HCT116 (cell line): ENCODE data around the gene OR52I2. TPM values are rescaled to one million over a fixed set of nuclear protein-coding genes. Genes with fewer than 3 reads are reported as not detected.

Experiments
- ATAC-seq: fragments of 200-7000 bp; cut with Tn5 transposase; 2 replicates; pipeline ENCODE4 v1.9.1; 2020; ENCODE audit warnings: mild to moderate bottlenecking, moderate library complexity
- BruUV-seq: library from RNA; stranded (reverse); fragments of 400-500 nt; replicated peaks from 2 replicates; lab custom pipeline; 2021; lab: Mats Ljungman, UMichigan
- CTCF ChIA-PET: fragments of 300-600 bp; sonication (Branson Sonifier 250); formaldehyde crosslinking; loops from one replicate; lab custom pipeline; 2021; ENCODE audit warnings: antibody characterized with exemption; lab: Charles Lee
- POLR2A ChIA-PET: fragments of 300-600, 350-600 bp; sonication (Branson Sonifier 250); formaldehyde crosslinking; loops from one replicate; lab custom pipeline; 2021; ENCODE audit warnings: antibody characterized with exemption; lab: Charles Lee
- RAD21 ChIA-PET, 2 experiments: fragments of 300-600 bp; sonication (Branson Sonifier 250); formaldehyde crosslinking; loops; one replicate each; lab custom pipeline; 2023; ENCODE audit warnings: low total read pairs in 2 of 2; ENCODE audit not compliant: uncharacterized antibody in 2 of 2, unreplicated experiment in 2 of 2, low non-redundant PET in 1 of 2; lab: Charles Lee
- DNase-seq: peaks from one replicate; pipeline ENCODE4 v3.0.0-alpha.2; 2010; ENCODE audit warnings: low read depth, low spot score
- H2AFZ ChIP-seq: fragments of 200-600 bp; shearing (Covaris generic), sonication (generic); 2 replicates; pipeline ENCODE4 v1.6.1; 2017; ENCODE audit warnings: low read depth, mixed run types, mixed read lengths, antibody characterized with exemption, low read length; ENCODE audit not compliant: poor library complexity, severe bottlenecking
- H3K27ac ChIP-seq: 2 replicates; pipeline ENCODE4 v1.5.1; 2012; ENCODE audit warnings: low read depth, low read length
- H3K27me3 ChIP-seq: fragments of 200-600 bp; sonication (generic); 2 replicates; pipeline ENCODE4 v1.6.1; 2016; ENCODE audit warnings: mixed run types, low read length, mixed read lengths; ENCODE audit not compliant: insufficient read depth
- H3K36me3 ChIP-seq, 2 experiments: fragments of 200-500 bp in 1 of 2; fragments of 200-600 bp in 1 of 2; sonication (Bioruptor generic) in 1 of 2; sonication (generic) in 1 of 2; 2 replicates each; pipeline versions ENCODE4 v1.5.1 to v1.6.1; 2014 to 2016; ENCODE audit warnings: low read length in 2 of 2, inconsistent platforms in 1 of 2, mixed read lengths in 1 of 2, mixed run types in 1 of 2; ENCODE audit not compliant: insufficient read depth in 2 of 2, control insufficient read depth in 1 of 2
- H3K4me1 ChIP-seq, 2 experiments: fragments of 200-600 bp in 1 of 2; sonication (generic) in 1 of 2; 2 replicates each; pipeline versions ENCODE4 v1.5.1 to v1.6.1; 2012 to 2017; ENCODE audit warnings: low read length in 2 of 2, inconsistent platforms in 1 of 2, mild to moderate bottlenecking in 1 of 2, mixed read lengths in 1 of 2, mixed run types in 1 of 2, moderate library complexity in 1 of 2; ENCODE audit not compliant: insufficient read depth in 2 of 2, control insufficient read depth in 1 of 2
- H3K4me2 ChIP-seq: fragments of 200-600 bp; sonication (generic); 2 replicates; pipeline ENCODE4 v1.6.1; 2017; ENCODE audit warnings: mixed run types, low read length, mixed read lengths
- H3K4me3 ChIP-seq, 2 experiments: fragments of 200-600 bp in 1 of 2; sonication (generic) in 1 of 2; replicated peaks in 1 of 2; 2 replicates each; pipeline ENCODE4 v1.5.1; 2011 to 2016; ENCODE audit warnings: low read length in 2 of 2, control low read depth in 1 of 2, low read depth in 1 of 2, mild to moderate bottlenecking in 1 of 2, mixed read lengths in 1 of 2, mixed run types in 1 of 2
- H3K79me2 ChIP-seq: fragments of 200-600 bp; sonication (generic); 2 replicates; pipeline ENCODE4 v1.6.1; 2017; ENCODE audit warnings: mild to moderate bottlenecking, mixed run types, low read length, moderate library complexity, mixed read lengths; ENCODE audit not compliant: insufficient read depth
- H3K9ac ChIP-seq: fragments of 200-600 bp; sonication (generic); 2 replicates; pipeline ENCODE4 v1.6.1; 2016; ENCODE audit warnings: low read length, mixed read lengths
- H3K9me2 ChIP-seq: fragments of 200-600 bp; sonication (generic), shearing (Covaris generic); 2 replicates; pipeline ENCODE4 v1.6.1; 2017; ENCODE audit warnings: mixed run types, mild to moderate bottlenecking, moderate library complexity; ENCODE audit not compliant: insufficient read depth
- H3K9me3 ChIP-seq, 2 experiments: fragments of 200-500 bp in 1 of 2; fragments of 200-600 bp in 1 of 2; sonication (Bioruptor generic) in 1 of 2; sonication (generic) in 1 of 2; 2 replicates each; pipeline ENCODE4 v1.6.1; 2014 to 2017; ENCODE audit warnings: low read length in 2 of 2, mixed read lengths in 2 of 2, inconsistent platforms in 1 of 2, low read depth in 1 of 2, mild to moderate bottlenecking in 1 of 2, mixed run types in 1 of 2, moderate library complexity in 1 of 2; ENCODE audit not compliant: control insufficient read depth in 1 of 2, insufficient read depth in 1 of 2
- H4K20me1 ChIP-seq: fragments of 200-600 bp; sonication (generic), shearing (Covaris generic); 2 replicates; pipeline ENCODE4 v1.6.1; 2017; ENCODE audit warnings: mixed run types, mild to moderate bottlenecking, moderate library complexity; ENCODE audit not compliant: insufficient read depth
- CBX3 ChIP-seq: IDR thresholded peaks from 2 replicates; pipeline ENCODE4 v1.6.1; 2012; ENCODE audit warnings: low read depth
- CEBPB ChIP-seq: IDR thresholded peaks from 2 replicates; pipeline ENCODE4 v1.6.1; 2012; ENCODE audit warnings: low read depth
- EGR1 ChIP-seq: IDR thresholded peaks from 2 replicates; pipeline ENCODE4 v1.6.1; 2012; ENCODE audit warnings: low read depth
- ELF1 ChIP-seq: IDR thresholded peaks from 2 replicates; pipeline ENCODE4 v1.6.1; 2012; ENCODE audit warnings: low read depth, borderline replicate concordance
- EZH2 ChIP-seq: fragments of 200-600 bp; sonication (generic); IDR thresholded peaks from 2 replicates; pipeline ENCODE4 v1.6.1; 2017; ENCODE audit warnings: antibody characterized with exemption, mixed run types
- EZH2phosphoT487 ChIP-seq: fragments of 200-600 bp; IDR thresholded peaks from 2 replicates; pipeline ENCODE4 v1.6.1; 2018; ENCODE audit warnings: antibody characterized with exemption, borderline replicate concordance
- FOSL1 ChIP-seq: IDR thresholded peaks from 2 replicates; pipeline ENCODE4 v1.6.1; 2012; ENCODE audit warnings: low read depth
- JUND ChIP-seq: IDR thresholded peaks from 2 replicates; pipeline ENCODE4 v1.6.1; 2012
- POLR2A ChIP-seq: IDR thresholded peaks from 2 replicates; pipeline ENCODE4 v1.7.0; 2011; ENCODE audit warnings: borderline replicate concordance; ENCODE audit not compliant: insufficient read depth, insufficient read length; ENCODE audit errors: extremely low read depth
- RAD21 ChIP-seq: IDR thresholded peaks from 2 replicates; pipeline ENCODE4 v1.6.1; 2012; ENCODE audit warnings: low read depth, mild to moderate bottlenecking
- SIN3A ChIP-seq: IDR thresholded peaks from 2 replicates; pipeline ENCODE4 v1.6.1; 2012; ENCODE audit warnings: low read depth
- SP1 ChIP-seq: IDR thresholded peaks from 2 replicates; pipeline ENCODE4 v1.6.1; 2012; ENCODE audit warnings: low read depth
- SRF ChIP-seq: IDR thresholded peaks from 2 replicates; pipeline ENCODE4 v1.6.1; 2012; ENCODE audit warnings: low read depth
- TCF7L2 ChIP-seq: IDR thresholded peaks from 2 replicates; pipeline ENCODE4 v1.7.0; 2011; ENCODE audit warnings: borderline replicate concordance, inconsistent platforms; ENCODE audit not compliant: insufficient read depth, insufficient read length; ENCODE audit errors: extremely low read depth
- YY1 ChIP-seq: IDR thresholded peaks from 2 replicates; pipeline ENCODE4 v1.6.1; 2011; ENCODE audit warnings: low read length, low read depth, moderate library complexity, mild to moderate bottlenecking; ENCODE audit not compliant: insufficient replicate concordance; ENCODE audit errors: extremely low read depth
- ZFX ChIP-seq: fragments of 450-650 bp; IDR thresholded peaks from 2 replicates; pipeline ENCODE4 v1.6.1; 2017
- ZNF274 ChIP-seq: fragments of 200-500 bp; sonication (Bioruptor generic); IDR thresholded peaks from 2 replicates; pipeline ENCODE4 v1.6.1; 2014; ENCODE audit warnings: mild to moderate bottlenecking, low read depth, low read length, inconsistent platforms
- intact Hi-C: fragments of 100-400 bp; cut with micrococcal nuclease; formaldehyde crosslinking; loops from 2 replicates; pipeline ENCODE4 v1.10.0; 2022
- total RNA-seq: library from RNA; stranded (reverse); gene quantifications from one replicate; pipeline ENCODE4 v1.2.1, GENCODE V29; 2021; ENCODE audit not compliant: unreplicated experiment
- TF ChIP-seq, protein P1 (sequence below): IDR thresholded peaks from 2 replicates; pipeline ENCODE4 v1.6.1; 2012; ENCODE audit warnings: low read depth
- TF ChIP-seq, protein P2 (sequence below): IDR thresholded peaks from 2 replicates; pipeline ENCODE4 v1.6.1; 2012

Gene OR52I2
- total RNA-seq, 1 experiment from 2014 or later, result not detected

GRCh38 chr11:4541071-4541470 lies 40.5 kb upstream of the OR52I2 start:
- ChIA-PET POLR2A (no interaction called here), RAD21 (interaction anchor here in 1 of 2 experiments (0.8 to 1.0 kb wide), 2 partner anchors 353 kb away, joined by 3 read pairs; no protein-coding TSS in a partner anchor), CTCF (interaction anchor here (5.2 kb wide), 1 partner anchor 354 kb away, joined by 84 read pairs; no protein-coding TSS in a partner anchor)
- intact Hi-C loops, result no loop called here
- TF ChIP-seq, protein P1, sequence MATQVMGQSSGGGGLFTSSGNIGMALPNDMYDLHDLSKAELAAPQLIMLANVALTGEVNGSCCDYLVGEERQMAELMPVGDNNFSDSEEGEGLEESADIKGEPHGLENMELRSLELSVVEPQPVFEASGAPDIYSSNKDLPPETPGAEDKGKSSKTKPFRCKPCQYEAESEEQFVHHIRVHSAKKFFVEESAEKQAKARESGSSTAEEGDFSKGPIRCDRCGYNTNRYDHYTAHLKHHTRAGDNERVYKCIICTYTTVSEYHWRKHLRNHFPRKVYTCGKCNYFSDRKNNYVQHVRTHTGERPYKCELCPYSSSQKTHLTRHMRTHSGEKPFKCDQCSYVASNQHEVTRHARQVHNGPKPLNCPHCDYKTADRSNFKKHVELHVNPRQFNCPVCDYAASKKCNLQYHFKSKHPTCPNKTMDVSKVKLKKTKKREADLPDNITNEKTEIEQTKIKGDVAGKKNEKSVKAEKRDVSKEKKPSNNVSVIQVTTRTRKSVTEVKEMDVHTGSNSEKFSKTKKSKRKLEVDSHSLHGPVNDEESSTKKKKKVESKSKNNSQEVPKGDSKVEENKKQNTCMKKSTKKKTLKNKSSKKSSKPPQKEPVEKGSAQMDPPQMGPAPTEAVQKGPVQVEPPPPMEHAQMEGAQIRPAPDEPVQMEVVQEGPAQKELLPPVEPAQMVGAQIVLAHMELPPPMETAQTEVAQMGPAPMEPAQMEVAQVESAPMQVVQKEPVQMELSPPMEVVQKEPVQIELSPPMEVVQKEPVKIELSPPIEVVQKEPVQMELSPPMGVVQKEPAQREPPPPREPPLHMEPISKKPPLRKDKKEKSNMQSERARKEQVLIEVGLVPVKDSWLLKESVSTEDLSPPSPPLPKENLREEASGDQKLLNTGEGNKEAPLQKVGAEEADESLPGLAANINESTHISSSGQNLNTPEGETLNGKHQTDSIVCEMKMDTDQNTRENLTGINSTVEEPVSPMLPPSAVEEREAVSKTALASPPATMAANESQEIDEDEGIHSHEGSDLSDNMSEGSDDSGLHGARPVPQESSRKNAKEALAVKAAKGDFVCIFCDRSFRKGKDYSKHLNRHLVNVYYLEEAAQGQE, result no peak
- TF ChIP-seq FOSL1 (no peak), EZH2 (no peak), ELF1 (no peak), CEBPB (no peak), ZFX (no peak), SIN3A (no peak), SP1 (no peak), TCF7L2 (no peak), YY1 (no peak), JUND (no peak), RAD21 (no peak), CBX3 (no peak), ZNF274 (no peak), POLR2A (no peak), SRF (no peak), EZH2phosphoT487 (no peak), EGR1 (no peak)
- TF ChIP-seq, protein P2, sequence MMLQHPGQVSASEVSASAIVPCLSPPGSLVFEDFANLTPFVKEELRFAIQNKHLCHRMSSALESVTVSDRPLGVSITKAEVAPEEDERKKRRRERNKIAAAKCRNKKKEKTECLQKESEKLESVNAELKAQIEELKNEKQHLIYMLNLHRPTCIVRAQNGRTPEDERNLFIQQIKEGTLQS, result no peak
- Histone ChIP-seq H3K9ac (no peak overlapping the region), H3K27ac (no peak overlapping the region), H3K27me3 (peaks cover 24% of the 10 kb centered on the region; the same call in 1 of the 2 replicates), H4K20me1 (no peaks in the 10 kb centered on the region), H3K9me2 (no peaks in the 10 kb centered on the region), H3K4me1 (peaks cover 0 to 6% of the 10 kb centered on the region in 2 experiments; a peak in 1 of 4 replicates), H3K79me2 (no peaks in the 10 kb centered on the region), H3K4me2 (no peak overlapping the region), H3K9me3 (no peaks in the 10 kb centered on the region), H2AFZ (no peak overlapping the region), H3K36me3 (no peaks in the 10 kb centered on the region), H3K4me3 (no peak overlapping the region)
- BruUV-seq, result no TSS peak
- ATAC-seq, result no peak
- no peak for DNase-seq
